Testis (tissue), 2 donors: ENCODE data around the gene OCA2.

ENCODE experiments used
- CTCF ChIP-seq, 3 experiments: fragments of 450-650 bp in 2 of 3; fragments of 200-600 bp in 1 of 3; sonication (generic) in 1 of 3; IDR thresholded peaks; one replicate each; pipeline ENCODE4 v1.5.1; 2016 to 2019; ENCODE audit warnings: antibody characterized with exemption in 3 of 3, mild to moderate bottlenecking in 2 of 3, moderate library complexity in 1 of 3
- POLR2A ChIP-seq: fragments of 450-650 bp; IDR thresholded peaks from one replicate; pipeline ENCODE4 v1.6.1; 2017; ENCODE audit warnings: antibody characterized with exemption, mild to moderate bottlenecking, moderate library complexity

- TF ChIP-seq CTCF (IDR thresholded peaks at IDR 0.05) (no peak), POLR2A (no peak)
Observed at GRCh38 chr15:28022961-28023360, 76.2 kb downstream of the OCA2 start.
